T-helper 2 cell treated with Interferon-gamma antibody and Interleukin-4, amounts not matched to agents 100 ng/mL and 5 ng/mL, for 36 hours (primary cell): ENCODE results near the gene DLG2. TPM values are rescaled to one million over a fixed set of nuclear protein-coding genes. Genes with fewer than 3 reads are reported as not detected.
"Not testable (repeated sequence)": the region's sequence is repeated elsewhere in the genome, so short reads cannot be mapped to it uniquely, and the experiment has no call there.

Experiments used
- intact Hi-C: fragments of 100-400 bp; cut with micrococcal nuclease; formaldehyde crosslinking; loops from one replicate; pipeline ENCODE4 v1.15.1; 2023
- total RNA-seq: library from RNA; stranded (reverse); gene quantifications from 2 replicates; pipeline ENCODE4 v1.2.3, GENCODE V29; 2022

DLG2 gene
- total RNA-seq, 1 donor from 2014 or later, result 1.0 TPM

GRCh38 chr11:84857746-84858145, 769.4 kb downstream of the DLG2 start:
- intact Hi-C loops, result no loop called here

GRCh38 chr11:84855508-84856245, 771.5 kb downstream of the DLG2 start:
- intact Hi-C loops, result no loop called here

GRCh38 chr11:84854498-84854880, 772.7 kb downstream of the DLG2 start:
- intact Hi-C loops, result no loop called here

- intact Hi-C loops, result no loop called here
Measured at GRCh38 chr11:84853841-84854497, 773.2 kb downstream of the DLG2 start.

- intact Hi-C loops, result no loop called here
Measured at GRCh38 chr11:84847842-84848241, 779.3 kb downstream of the DLG2 start.

- intact Hi-C loops, result not testable (repeated sequence)
Measured at GRCh38 chr11:84840201-84840600, 786.9 kb downstream of the DLG2 start.

GRCh38 chr11:84837402-84838069, 789.6 kb downstream of the DLG2 start:
- intact Hi-C loops, result no loop called here

GRCh38 chr11:84836371-84836770, 790.8 kb downstream of the DLG2 start:
- intact Hi-C loops, result no loop called here

GRCh38 chr11:84833488-84834088, 793.6 kb downstream of the DLG2 start:
- intact Hi-C loops, result no loop called here

GRCh38 chr11:84830372-84830771, 796.8 kb downstream of the DLG2 start:
- intact Hi-C loops, result no loop called here

- intact Hi-C loops, result no loop called here
Measured at GRCh38 chr11:84829162-84829561, 798.0 kb downstream of the DLG2 start.

GRCh38 chr11:84828616-84829015, 798.5 kb downstream of the DLG2 start:
- intact Hi-C loops, result no loop called here

GRCh38 chr11:84825106-84825660, 802.0 kb downstream of the DLG2 start:
- intact Hi-C loops, result no loop called here

- intact Hi-C loops, result no loop called here
Measured at GRCh38 chr11:84824624-84825023, 802.5 kb downstream of the DLG2 start.

- intact Hi-C loops, result no loop called here
Measured at GRCh38 chr11:84819537-84819936, 807.6 kb downstream of the DLG2 start.

GRCh38 chr11:84819128-84819527, 808.0 kb downstream of the DLG2 start:
- intact Hi-C loops, result no loop called here

GRCh38 chr11:84817998-84818397, 809.1 kb downstream of the DLG2 start:
- intact Hi-C loops, result no loop called here

GRCh38 chr11:84812471-84812969, 814.6 kb downstream of the DLG2 start:
- intact Hi-C loops, result no loop called here

- intact Hi-C loops, result no loop called here
Measured at GRCh38 chr11:84806354-84806753, 820.8 kb downstream of the DLG2 start.

- intact Hi-C loops, result no loop called here
Measured at GRCh38 chr11:84804041-84804440, 823.1 kb downstream of the DLG2 start.

- intact Hi-C loops, result no loop called here
Measured at GRCh38 chr11:84800755-84801346, 826.3 kb downstream of the DLG2 start.
